ENCODE results near the gene KRT77.

GRCh38 chr12:52646613-52647012, 56.7 kb downstream of the KRT77 start:
- TF ChIP-seq ELF4 (IDR thresholded peaks at IDR 0.05) (no peak), BHLHE40 (IDR thresholded peaks at IDR 0.05; ENCODE audit: borderline replicate concordance) (no peak), HDGF (IDR thresholded peaks at IDR 0.05; ENCODE audit: borderline replicate concordance) (no peak), FOXM1 (IDR thresholded peaks at IDR 0.05; ENCODE audit: borderline replicate concordance) (no peak), SUZ12 (IDR thresholded peaks at IDR 0.05) (no peak), FOXA1 (IDR thresholded peaks at IDR 0.05) (no peak), L3MBTL2 (conservative IDR thresholded peaks at IDR 0.05) (no peak)
